Erythroblast (primary cell): Measurements from ENCODE around the gene TMX2.

Experiments
- GATA1 ChIP-seq: IDR thresholded peaks from 2 replicates; pipeline ENCODE4 v1.6.1; 2011; ENCODE audit warnings: low read depth, mild to moderate bottlenecking, control low read depth, low read length, moderate library complexity
- POLR2A ChIP-seq: IDR thresholded peaks from 2 replicates; pipeline ENCODE4 v1.6.1; 2011; ENCODE audit warnings: mild to moderate bottlenecking, low read length

- TF ChIP-seq POLR2A (no peak), GATA1 (no peak)
Measured at GRCh38 chr11:57698843-57699365, 13.5 kb upstream of the TMX2 start.
